ENCODE data around the gene OR2Y1.

- TF ChIP-seq, protein P1, sequence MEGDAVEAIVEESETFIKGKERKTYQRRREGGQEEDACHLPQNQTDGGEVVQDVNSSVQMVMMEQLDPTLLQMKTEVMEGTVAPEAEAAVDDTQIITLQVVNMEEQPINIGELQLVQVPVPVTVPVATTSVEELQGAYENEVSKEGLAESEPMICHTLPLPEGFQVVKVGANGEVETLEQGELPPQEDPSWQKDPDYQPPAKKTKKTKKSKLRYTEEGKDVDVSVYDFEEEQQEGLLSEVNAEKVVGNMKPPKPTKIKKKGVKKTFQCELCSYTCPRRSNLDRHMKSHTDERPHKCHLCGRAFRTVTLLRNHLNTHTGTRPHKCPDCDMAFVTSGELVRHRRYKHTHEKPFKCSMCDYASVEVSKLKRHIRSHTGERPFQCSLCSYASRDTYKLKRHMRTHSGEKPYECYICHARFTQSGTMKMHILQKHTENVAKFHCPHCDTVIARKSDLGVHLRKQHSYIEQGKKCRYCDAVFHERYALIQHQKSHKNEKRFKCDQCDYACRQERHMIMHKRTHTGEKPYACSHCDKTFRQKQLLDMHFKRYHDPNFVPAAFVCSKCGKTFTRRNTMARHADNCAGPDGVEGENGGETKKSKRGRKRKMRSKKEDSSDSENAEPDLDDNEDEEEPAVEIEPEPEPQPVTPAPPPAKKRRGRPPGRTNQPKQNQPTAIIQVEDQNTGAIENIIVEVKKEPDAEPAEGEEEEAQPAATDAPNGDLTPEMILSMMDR (CRISPR knock-in tag; IDR thresholded peaks at IDR 0.05), result peak; percentile 56
- no peak for TF ChIP-seq ZNF660 (CRISPR knock-in tag; IDR thresholded peaks at IDR 0.05; ENCODE audit: borderline replicate concordance, low read depth)
- TF ChIP-seq HDAC2 (CRISPR knock-in tag; IDR thresholded peaks at IDR 0.05), result no peak
- no peak for TF ChIP-seq THAP9 (CRISPR knock-in tag; IDR thresholded peaks at IDR 0.05; ENCODE audit: borderline replicate concordance)
- TF ChIP-seq ERF (CRISPR knock-in tag; IDR thresholded peaks at IDR 0.05), result no peak
- no peak for TF ChIP-seq ARID2 (CRISPR knock-in tag; IDR thresholded peaks at IDR 0.05; ENCODE audit: borderline replicate concordance)
- no peak for TF ChIP-seq NFIB (CRISPR knock-in tag; IDR thresholded peaks at IDR 0.05; ENCODE audit: borderline replicate concordance)
- no peak for TF ChIP-seq SRF (IDR thresholded peaks at IDR 0.05; ENCODE audit: low read depth, low read length)
- no peak for TF ChIP-seq EZH2 (conservative IDR thresholded peaks at IDR 0.05; ENCODE audit: low read depth, low read length)
- no peak for TF ChIP-seq ZBTB49 (CRISPR knock-in tag; IDR thresholded peaks at IDR 0.05; ENCODE audit: borderline replicate concordance)
- no peak for TF ChIP-seq ZNF75D (CRISPR knock-in tag; IDR thresholded peaks at IDR 0.05; ENCODE audit: borderline replicate concordance)
- TF ChIP-seq JUN (CRISPR knock-in tag; IDR thresholded peaks at IDR 0.05), result no peak
These were observed 20.9 kb downstream of the OR2Y1 start for GRCh38 chr5:180718810-180719453.
